ENCODE results near the gene SLC17A5. TPM values are rescaled to one million over a fixed set of nuclear protein-coding genes. Genes with fewer than 3 reads are reported as not detected.
A peak's percentile ranks its signal among the peaks of the same experiment; 100 is the strongest.

Gene SLC17A5
- total RNA-seq, 2 donors from 2014 or later: 4.4 to 8.3 TPM

DNA sequence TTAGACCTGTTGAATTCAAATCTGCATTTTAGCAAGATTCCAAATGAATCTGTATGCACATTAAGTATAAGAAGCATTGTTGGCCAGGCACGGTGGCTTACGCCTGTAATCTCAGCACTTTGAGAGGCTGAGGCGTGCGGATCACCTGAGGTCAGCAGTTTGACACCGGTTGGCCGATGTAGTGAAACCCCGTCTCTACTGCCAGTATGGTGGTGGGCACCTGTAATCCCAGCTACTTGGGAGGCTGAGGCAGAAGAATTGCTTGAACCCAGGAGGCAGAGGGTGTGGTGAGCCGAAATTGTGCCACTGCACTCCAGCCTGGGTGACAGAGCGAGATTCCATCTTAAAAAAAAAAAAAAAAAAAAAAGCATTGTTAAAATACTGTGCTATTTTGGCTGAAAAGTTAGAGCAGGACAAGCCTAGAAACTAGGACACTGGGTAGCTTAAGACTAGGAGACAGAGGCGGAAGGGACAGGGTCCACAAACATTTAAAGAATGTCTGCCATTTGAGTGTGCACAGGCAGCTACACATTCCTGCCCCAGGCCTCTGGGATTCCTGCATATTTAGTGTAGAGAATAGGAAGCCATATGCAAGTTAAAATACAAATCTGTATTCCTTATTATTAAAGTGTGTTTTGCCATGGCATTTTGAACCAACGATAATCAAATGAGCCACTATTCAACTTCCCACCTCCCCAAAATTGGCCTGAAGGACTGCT is 87.9 kb downstream of the SLC17A5 start:
- no peaks in the 10 kb centered on the region for H3K36me3 Mint-ChIP-seq (ENCODE audit: low read depth)
- Histone ChIP-seq H3K4me1 (ENCODE audit: control insufficient read depth, insufficient read depth, low read length) (no peaks in the 10 kb centered on the region), H3K36me3 (ENCODE audit: control insufficient read depth, insufficient read depth, low read length) (no peaks in the 10 kb centered on the region), H3K4me3 (ENCODE audit: low read length) (no peak overlapping the region), H3K27ac (ENCODE audit: low read depth, low read length) (peak overlapping the region; percentile 92), H3K9me3 (ENCODE audit: control insufficient read depth, low read length) (no peaks in the 10 kb centered on the region), H3K27me3 (ENCODE audit: control insufficient read depth, insufficient read depth, low read length, poor library complexity, severe bottlenecking) (no peaks in the 10 kb centered on the region), H3K9ac (ENCODE audit: extremely low read depth, low read length, poor library complexity, severe bottlenecking) (no peak overlapping the region)
- DNase-seq: peak; percentile 82
- peaks cover 2% of the 10 kb centered on the region for H3K9me3 Mint-ChIP-seq
- TF ChIP-seq, protein P1, sequence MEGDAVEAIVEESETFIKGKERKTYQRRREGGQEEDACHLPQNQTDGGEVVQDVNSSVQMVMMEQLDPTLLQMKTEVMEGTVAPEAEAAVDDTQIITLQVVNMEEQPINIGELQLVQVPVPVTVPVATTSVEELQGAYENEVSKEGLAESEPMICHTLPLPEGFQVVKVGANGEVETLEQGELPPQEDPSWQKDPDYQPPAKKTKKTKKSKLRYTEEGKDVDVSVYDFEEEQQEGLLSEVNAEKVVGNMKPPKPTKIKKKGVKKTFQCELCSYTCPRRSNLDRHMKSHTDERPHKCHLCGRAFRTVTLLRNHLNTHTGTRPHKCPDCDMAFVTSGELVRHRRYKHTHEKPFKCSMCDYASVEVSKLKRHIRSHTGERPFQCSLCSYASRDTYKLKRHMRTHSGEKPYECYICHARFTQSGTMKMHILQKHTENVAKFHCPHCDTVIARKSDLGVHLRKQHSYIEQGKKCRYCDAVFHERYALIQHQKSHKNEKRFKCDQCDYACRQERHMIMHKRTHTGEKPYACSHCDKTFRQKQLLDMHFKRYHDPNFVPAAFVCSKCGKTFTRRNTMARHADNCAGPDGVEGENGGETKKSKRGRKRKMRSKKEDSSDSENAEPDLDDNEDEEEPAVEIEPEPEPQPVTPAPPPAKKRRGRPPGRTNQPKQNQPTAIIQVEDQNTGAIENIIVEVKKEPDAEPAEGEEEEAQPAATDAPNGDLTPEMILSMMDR (conservative IDR thresholded peaks at IDR 0.05): no peak
- H3K4me3 Mint-ChIP-seq: no peak overlapping the region
- 89 to 90% methylated on average over 10 to 11 of the region's 11 CpGs for WGBS, 2 experiments (ENCODE audit: insufficient coverage in 1 of 2, insufficient read length in 1 of 2)
- no peaks in the 10 kb centered on the region for H3K27me3 Mint-ChIP-seq (ENCODE audit: insufficient read depth)
- peaks cover 2% of the 10 kb centered on the region for H3K4me1 Mint-ChIP-seq
- H3K27ac Mint-ChIP-seq: peak overlapping the region; percentile 64

DNA sequence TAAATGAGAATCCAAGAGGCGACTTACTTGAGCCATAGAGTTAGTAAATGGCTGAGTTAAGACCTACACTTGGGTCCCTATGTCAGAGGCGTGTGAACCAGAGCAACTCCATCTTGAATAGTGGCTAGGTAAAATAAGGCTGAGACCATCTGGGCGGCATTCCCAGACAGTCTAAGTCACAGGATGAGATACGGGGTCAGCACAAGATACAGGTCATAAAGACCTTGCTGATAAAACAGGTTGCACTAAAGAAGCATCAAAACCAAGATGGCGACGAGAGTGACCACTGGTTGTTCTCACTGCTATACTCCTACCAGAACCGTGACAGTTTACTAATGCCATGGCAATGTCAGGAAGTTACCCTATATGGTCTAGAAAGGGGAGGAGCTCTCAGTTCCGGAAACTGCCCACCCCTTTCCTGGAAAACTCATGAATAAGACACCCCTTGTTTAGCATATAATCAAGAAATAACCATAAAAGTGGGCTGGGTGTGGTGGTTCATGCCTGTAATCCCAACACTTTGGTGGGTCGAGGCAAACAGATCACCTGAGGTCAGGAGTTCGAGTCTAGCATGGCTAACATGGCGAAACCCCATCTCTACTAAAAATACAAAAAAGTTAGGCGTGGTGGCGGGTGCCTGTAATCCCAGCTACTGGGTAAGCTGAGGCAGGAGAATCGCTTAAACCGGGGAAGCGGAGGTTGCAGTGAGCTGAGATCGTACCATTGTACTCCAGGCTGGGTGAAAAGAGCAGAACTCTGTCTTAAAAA is 89.0 kb downstream of the SLC17A5 start:
- Histone ChIP-seq H3K36me3 (ENCODE audit: control insufficient read depth, insufficient read depth, low read length) (no peaks in the 10 kb centered on the region), H3K9me3 (ENCODE audit: control insufficient read depth, low read length) (no peaks in the 10 kb centered on the region), H3K4me3 (ENCODE audit: low read length) (no peak overlapping the region), H3K9ac (ENCODE audit: extremely low read depth, low read length, poor library complexity, severe bottlenecking) (no peak overlapping the region), H3K27ac (ENCODE audit: low read depth, low read length) (no peak overlapping the region), H3K27me3 (ENCODE audit: control insufficient read depth, insufficient read depth, low read length, poor library complexity, severe bottlenecking) (no peaks in the 10 kb centered on the region), H3K4me1 (ENCODE audit: control insufficient read depth, insufficient read depth, low read length) (no peaks in the 10 kb centered on the region)
- Mint-ChIP-seq H3K9me3 (peaks cover 2% of the 10 kb centered on the region), H3K36me3 (ENCODE audit: low read depth) (no peaks in the 10 kb centered on the region), H3K27me3 (ENCODE audit: insufficient read depth) (no peaks in the 10 kb centered on the region), H3K4me3 (no peak overlapping the region), H3K4me1 (peaks cover 10% of the 10 kb centered on the region), H3K27ac (no peak overlapping the region)
- TF ChIP-seq, protein P1 (conservative IDR thresholded peaks at IDR 0.05): no peak
- no peak for DNase-seq
- 95% methylated on average over 15 to 17 of the region's 17 CpGs for WGBS, 2 experiments (ENCODE audit: insufficient coverage in 1 of 2, insufficient read length in 1 of 2)

DNA sequence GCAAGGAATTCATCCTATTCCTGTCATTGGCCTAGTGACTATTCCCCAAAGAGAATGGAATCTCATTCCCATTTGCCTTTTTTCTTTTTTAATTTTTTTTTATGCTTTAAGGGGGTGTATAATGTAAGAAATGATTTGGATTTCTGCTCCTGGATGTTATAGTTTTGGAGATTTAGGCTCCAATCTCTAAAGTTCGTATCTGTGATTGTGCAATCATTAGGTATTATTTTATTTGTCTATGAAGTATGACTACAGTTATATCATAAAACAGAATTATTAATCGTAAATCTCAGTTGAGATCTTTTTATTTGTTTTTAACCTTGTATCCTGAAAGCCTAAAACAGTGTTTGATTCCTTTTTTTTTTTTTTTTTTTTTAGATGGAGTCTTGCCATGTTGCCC is 91.2 kb downstream of the SLC17A5 start:
- no peak overlapping the region for H3K27ac ChIP-seq (ENCODE audit: low read depth, low read length)
- no peak for DNase-seq
- 90% methylated on average over 1 of the region's 2 CpGs; no CpG with 5 or more reads in 1 of the 2 experiments for WGBS, 2 experiments (ENCODE audit: insufficient coverage in 1 of 2, insufficient read length in 1 of 2)
- peaks cover 2% of the 10 kb centered on the region for H3K9me3 Mint-ChIP-seq
- no peak overlapping the region for H3K4me3 Mint-ChIP-seq
- no peaks in the 10 kb centered on the region for H3K4me1 ChIP-seq (ENCODE audit: control insufficient read depth, insufficient read depth, low read length)
- H3K27me3 Mint-ChIP-seq (ENCODE audit: insufficient read depth): no peaks in the 10 kb centered on the region
- H3K36me3 ChIP-seq (ENCODE audit: control insufficient read depth, insufficient read depth, low read length): no peaks in the 10 kb centered on the region
- no peak overlapping the region for H3K27ac Mint-ChIP-seq
- H3K4me1 Mint-ChIP-seq: peaks cover 18% of the 10 kb centered on the region
- no peak overlapping the region for H3K4me3 ChIP-seq (ENCODE audit: low read length)
- TF ChIP-seq, protein P1 (conservative IDR thresholded peaks at IDR 0.05): no peak
- no peaks in the 10 kb centered on the region for H3K27me3 ChIP-seq (ENCODE audit: control insufficient read depth, insufficient read depth, low read length, poor library complexity, severe bottlenecking)
- H3K9me3 ChIP-seq (ENCODE audit: control insufficient read depth, low read length): no peaks in the 10 kb centered on the region
- no peak overlapping the region for H3K9ac ChIP-seq (ENCODE audit: extremely low read depth, low read length, poor library complexity, severe bottlenecking)
- no peaks in the 10 kb centered on the region for H3K36me3 Mint-ChIP-seq (ENCODE audit: low read depth)
